PC-9 (cell line): ENCODE data around the gene PRKAG1. TPM values are rescaled to one million over a fixed set of nuclear protein-coding genes. Genes with fewer than 3 reads are reported as not detected.

Experiments used
- BruUV-seq: library from RNA; stranded (reverse); fragments of 400-500 nt; replicated peaks from 2 replicates; lab custom pipeline; 2021; lab: Mats Ljungman, UMichigan
- CTCF ChIA-PET: fragments of 300-600 bp; sonication (Branson Sonifier 250); formaldehyde crosslinking; loops from one replicate; lab custom pipeline; 2022; ENCODE audit warnings: antibody characterized with exemption; lab: Charles Lee
- POLR2A ChIA-PET: fragments of 300-600 bp; sonication (Branson Sonifier 250); formaldehyde crosslinking; loops from one replicate; lab custom pipeline; 2022; ENCODE audit warnings: antibody characterized with exemption; ENCODE audit not compliant: unreplicated experiment; lab: Charles Lee
- DNase-seq, 2 experiments: peaks; one replicate each; pipeline versions ENCODE4 v3.0.0 to v3.0.0-alpha.2; 2015 to 2022; ENCODE audit warnings: mixed read lengths in 1 of 2
- H2AFZ ChIP-seq: fragments of 200-600 bp; sonication (generic); 2 replicates; pipeline ENCODE4 v1.8.1; 2017; ENCODE audit warnings: antibody characterized with exemption
- H3F3A ChIP-seq: fragments of 200-600 bp; sonication (generic); 2 replicates; pipeline ENCODE4 v1.8.1; 2017; ENCODE audit warnings: antibody characterized with exemption, mild to moderate bottlenecking, low read depth; ENCODE audit not compliant: insufficient read depth
- H3K27ac ChIP-seq: fragments of 200-600 bp; sonication (generic); 2 replicates; pipeline ENCODE4 v1.6.1; 2016; ENCODE audit warnings: mixed run types
- H3K27me3 ChIP-seq: fragments of 200-600 bp; sonication (generic); 2 replicates; pipeline ENCODE4 v1.6.1; 2016; ENCODE audit warnings: low read depth, mixed run types; ENCODE audit not compliant: insufficient read depth
- H3K36me3 ChIP-seq: fragments of 200-600 bp; sonication (generic); 2 replicates; pipeline ENCODE4 v1.6.1; 2016; ENCODE audit warnings: low read depth, mixed run types
- H3K4me1 ChIP-seq: fragments of 200-600 bp; sonication (generic); replicated peaks from 2 replicates; pipeline ENCODE4 v1.6.1; 2016; ENCODE audit warnings: mixed run types; ENCODE audit not compliant: insufficient read depth
- H3K4me2 ChIP-seq: fragments of 200-600 bp; sonication (generic); 2 replicates; pipeline ENCODE4 v1.6.1; 2017; ENCODE audit warnings: mixed run types
- H3K4me3 ChIP-seq: fragments of 200-600 bp; sonication (generic); 2 replicates; pipeline ENCODE4 v1.6.1; 2016; ENCODE audit warnings: mixed run types
- H3K79me2 ChIP-seq: fragments of 200-600 bp; sonication (generic); 2 replicates; pipeline ENCODE4 v1.6.1; 2017; ENCODE audit warnings: low read depth, mixed run types
- H3K9me2 ChIP-seq: fragments of 200-600 bp; sonication (generic); 2 replicates; pipeline ENCODE4 v1.8.1; 2017; ENCODE audit warnings: mild to moderate bottlenecking; ENCODE audit not compliant: insufficient read depth
- H3K9me3 ChIP-seq: fragments of 200-600 bp; sonication (generic); 2 replicates; pipeline ENCODE4 v1.8.1; 2016; ENCODE audit warnings: low read depth; ENCODE audit not compliant: insufficient read depth
- H4K20me1 ChIP-seq: fragments of 200-600 bp; sonication (generic); 2 replicates; pipeline ENCODE4 v1.8.1; 2017; ENCODE audit not compliant: insufficient read depth
- EZH2 ChIP-seq: fragments of 200-600 bp; sonication (generic); IDR thresholded peaks from 2 replicates; pipeline ENCODE4 v1.8.0; 2017; ENCODE audit warnings: antibody characterized with exemption, low read depth
- intact Hi-C: fragments of 100-400 bp; cut with micrococcal nuclease; formaldehyde crosslinking; loops from one replicate; pipeline ENCODE4 v1.10.0; 2022; ENCODE audit not compliant: unreplicated experiment
- total RNA-seq: library from RNA; stranded (reverse); gene quantifications from 2 replicates; pipeline ENCODE4 v1.2.3, GENCODE V29; 2021
- TF ChIP-seq, protein P1 (sequence below): fragments of 200-600 bp; sonication (generic); conservative IDR thresholded peaks from 2 replicates; pipeline ENCODE4 v1.6.1; 2017; ENCODE audit warnings: mixed run types, antibody characterized with exemption, mild to moderate bottlenecking, moderate library complexity

The PRKAG1 gene
- total RNA-seq, 1 experiment from 2014 or later = 53.6 TPM

DNA sequence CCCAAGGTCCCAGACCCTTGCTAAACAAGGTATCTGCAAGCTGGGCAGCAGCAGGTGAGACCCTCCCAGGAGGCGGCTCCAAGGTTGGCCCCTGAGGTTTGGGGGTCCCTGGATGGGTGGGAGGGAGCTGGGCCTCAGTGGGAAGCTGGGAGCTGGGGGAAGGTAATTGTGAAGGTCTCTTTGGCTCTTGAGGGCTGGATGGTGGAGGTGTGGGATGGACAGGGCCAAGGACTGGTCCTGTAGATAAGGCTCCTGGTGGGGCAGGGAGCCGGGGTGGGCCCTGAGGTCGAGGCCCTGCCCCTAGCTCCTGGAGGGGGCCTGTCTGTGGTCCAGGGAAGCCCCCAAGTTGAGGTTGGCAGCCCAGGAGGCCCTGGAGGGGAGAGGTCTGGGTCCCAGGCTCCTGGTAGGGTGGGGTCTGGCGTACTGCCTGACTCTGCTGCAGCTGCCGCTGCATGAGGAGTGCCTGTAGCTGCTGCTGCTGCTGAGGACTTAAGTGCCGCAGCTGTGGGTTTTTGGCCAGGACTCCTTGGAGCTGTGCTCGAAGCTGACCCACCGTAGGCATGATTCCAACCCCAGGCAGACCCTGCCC, 13.1 kb upstream of the PRKAG1 start:
- Histone ChIP-seq H3K4me2 (no peak overlapping the region), H3K36me3 (0 out of 2 replicates have a peak, but pooled peaks cover under 1% of the 10 kb centered on the region), H3K9me3 (no peaks in the 10 kb centered on the region), H3K4me1 (no peaks in the 10 kb centered on the region), H3K4me3 (no peak overlapping the region), H3F3A (no peaks in the 10 kb centered on the region), H3K79me2 (no peaks in the 10 kb centered on the region), H3K9me2 (no peaks in the 10 kb centered on the region), H3K27me3 (no peaks in the 10 kb centered on the region), H3K27ac (no peak overlapping the region), H4K20me1 (peaks cover 16% of the 10 kb centered on the region), H2AFZ (no peak overlapping the region)
- TF ChIP-seq, protein P1, sequence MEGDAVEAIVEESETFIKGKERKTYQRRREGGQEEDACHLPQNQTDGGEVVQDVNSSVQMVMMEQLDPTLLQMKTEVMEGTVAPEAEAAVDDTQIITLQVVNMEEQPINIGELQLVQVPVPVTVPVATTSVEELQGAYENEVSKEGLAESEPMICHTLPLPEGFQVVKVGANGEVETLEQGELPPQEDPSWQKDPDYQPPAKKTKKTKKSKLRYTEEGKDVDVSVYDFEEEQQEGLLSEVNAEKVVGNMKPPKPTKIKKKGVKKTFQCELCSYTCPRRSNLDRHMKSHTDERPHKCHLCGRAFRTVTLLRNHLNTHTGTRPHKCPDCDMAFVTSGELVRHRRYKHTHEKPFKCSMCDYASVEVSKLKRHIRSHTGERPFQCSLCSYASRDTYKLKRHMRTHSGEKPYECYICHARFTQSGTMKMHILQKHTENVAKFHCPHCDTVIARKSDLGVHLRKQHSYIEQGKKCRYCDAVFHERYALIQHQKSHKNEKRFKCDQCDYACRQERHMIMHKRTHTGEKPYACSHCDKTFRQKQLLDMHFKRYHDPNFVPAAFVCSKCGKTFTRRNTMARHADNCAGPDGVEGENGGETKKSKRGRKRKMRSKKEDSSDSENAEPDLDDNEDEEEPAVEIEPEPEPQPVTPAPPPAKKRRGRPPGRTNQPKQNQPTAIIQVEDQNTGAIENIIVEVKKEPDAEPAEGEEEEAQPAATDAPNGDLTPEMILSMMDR = no peak
- no peak for TF ChIP-seq EZH2
- ChIA-PET CTCF (no interaction called here), POLR2A (no interaction called here)
- intact Hi-C loops = no loop called here
- no peak for DNase-seq
- BruUV-seq = no TSS peak

DNA sequence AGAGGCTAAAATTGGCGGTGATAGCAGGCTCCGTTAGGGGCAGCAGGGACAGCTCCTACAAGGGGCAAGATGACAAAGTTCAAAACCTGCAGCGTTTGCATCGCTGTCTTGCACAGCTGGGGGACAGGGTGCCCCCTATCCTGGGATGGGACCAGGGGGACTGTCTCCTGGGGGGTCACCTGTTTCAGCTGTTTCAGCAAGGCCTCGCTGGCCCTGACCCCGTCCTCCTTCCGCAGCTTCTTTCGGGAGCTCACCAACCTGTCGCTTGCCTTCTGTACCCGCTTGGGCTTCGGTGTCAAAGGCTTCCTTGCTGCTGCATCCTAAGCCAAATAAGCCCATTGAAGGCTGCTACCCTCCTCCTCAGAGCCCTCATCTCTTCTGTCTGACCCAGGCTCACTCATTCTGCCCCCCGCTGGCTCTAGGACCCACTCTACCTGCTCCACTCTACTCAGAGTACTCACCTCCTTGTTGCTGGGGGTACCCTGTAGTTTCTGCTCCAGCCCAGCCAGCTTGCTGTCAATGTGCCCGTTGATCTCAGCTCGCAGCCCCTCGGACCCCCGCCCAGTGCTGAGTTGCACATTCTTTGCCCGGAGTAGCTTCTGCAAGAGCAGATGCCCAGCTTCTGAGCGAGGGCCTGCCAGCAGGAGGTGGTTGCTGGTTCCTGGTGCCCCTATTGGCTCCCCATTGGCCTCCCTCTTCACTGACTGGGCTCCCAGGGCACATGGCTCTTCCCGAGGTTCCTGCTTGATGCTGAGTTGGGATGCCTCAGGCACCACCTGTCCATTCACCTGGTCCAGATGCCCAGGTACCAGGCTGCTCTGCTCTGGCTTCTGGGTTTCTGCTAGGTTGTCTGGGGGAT, 12.4 kb upstream of the PRKAG1 start:
- Histone ChIP-seq H3K4me3 (no peak overlapping the region), H3K79me2 (no peaks in the 10 kb centered on the region), H3K27ac (no peak overlapping the region), H3F3A (no peaks in the 10 kb centered on the region; the same call in 1 of the 2 replicates), H3K36me3 (no peaks in the 10 kb centered on the region), H3K4me2 (no peak overlapping the region), H3K9me2 (no peaks in the 10 kb centered on the region), H3K4me1 (no peaks in the 10 kb centered on the region), H3K27me3 (no peaks in the 10 kb centered on the region), H2AFZ (no peak overlapping the region), H4K20me1 (peaks cover 13% of the 10 kb centered on the region), H3K9me3 (no peaks in the 10 kb centered on the region)
- intact Hi-C loops = no loop called here
- CTCF ChIA-PET = no interaction called here
- DNase-seq = no peak
- POLR2A ChIA-PET = no interaction called here
- no peak for TF ChIP-seq EZH2
- TF ChIP-seq, protein P1 = no peak
- BruUV-seq = no TSS peak

DNA sequence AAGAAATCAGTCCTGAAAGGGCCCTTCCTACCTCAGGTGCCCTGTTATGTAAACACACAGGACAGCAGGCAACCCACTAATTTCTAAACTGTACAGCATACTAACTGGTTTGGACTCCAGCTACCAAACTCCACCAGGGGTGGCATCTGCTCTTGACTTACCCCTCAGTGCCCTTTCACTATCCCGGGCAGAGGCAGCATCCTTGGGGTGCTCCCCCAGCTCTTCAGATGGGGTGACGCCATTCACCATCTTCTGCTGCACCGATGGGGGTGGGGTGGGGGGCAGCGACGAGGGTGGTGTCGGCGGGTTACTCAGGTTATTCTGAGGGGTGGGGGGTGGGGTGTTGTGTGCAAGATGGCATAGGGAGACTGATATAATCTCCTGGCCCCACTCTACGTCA, 11.5 kb upstream of the PRKAG1 start:
- H3K27ac ChIP-seq = no peak overlapping the region
- no peaks in the 10 kb centered on the region for H3K79me2 ChIP-seq
- H3K36me3 ChIP-seq = 0 out of 2 replicates have a peak, but pooled peaks cover 5% of the 10 kb centered on the region
- ChIA-PET CTCF (interaction anchor here (0.6 kb wide), 2 partner anchors 43 to 84 kb away, joined by 6 to 9 read pairs; no protein-coding TSS in a partner anchor), POLR2A (no interaction called here)
- no peaks in the 10 kb centered on the region for H3K27me3 ChIP-seq
- H3K9me3 ChIP-seq = no peaks in the 10 kb centered on the region
- H3K9me2 ChIP-seq = no peaks in the 10 kb centered on the region
- no peaks in the 10 kb centered on the region; the same call in 1 of the 2 replicates for H3F3A ChIP-seq
- peaks cover 5% of the 10 kb centered on the region for H4K20me1 ChIP-seq
- H2AFZ ChIP-seq = no peak overlapping the region
- BruUV-seq = no TSS peak
- intact Hi-C loops = no loop called here
- H3K4me1 ChIP-seq = no peaks in the 10 kb centered on the region
- TF ChIP-seq, protein P1 = no peak
- no peak for TF ChIP-seq EZH2
- H3K4me3 ChIP-seq = no peak overlapping the region
- DNase-seq = no peak
- no peak overlapping the region for H3K4me2 ChIP-seq
